Trophoblast cell (in vitro differentiated cells and primary cell): Measurements from ENCODE around the gene VPS16.
A peak's percentile ranks its signal among the peaks of the same experiment; 100 is the strongest.

ENCODE experiments used
- DNase-seq, 2 donors: peaks; one replicate each; pipeline ENCODE4 v3.0.0-alpha.2; 2016
- H2AFZ ChIP-seq: 2 replicates; pipeline ENCODE4 v1.6.1; 2013; ENCODE audit warnings: low read length, moderate library complexity, mild to moderate bottlenecking; ENCODE audit not compliant: insufficient read depth, poor library complexity
- H2AK5ac ChIP-seq: 2 replicates; pipeline ENCODE4 v1.6.1; 2013; ENCODE audit warnings: mild to moderate bottlenecking, low read length
- H2BK120ac ChIP-seq: 2 replicates; pipeline ENCODE4 v1.6.1; 2013; ENCODE audit warnings: low read length, mild to moderate bottlenecking, moderate library complexity; ENCODE audit not compliant: insufficient read depth, poor library complexity
- H2BK12ac ChIP-seq: 2 replicates; pipeline ENCODE4 v1.6.1; 2013; ENCODE audit warnings: mild to moderate bottlenecking, low read length, moderate library complexity
- H2BK5ac ChIP-seq: 2 replicates; pipeline ENCODE4 v1.6.1; 2013; ENCODE audit warnings: low read length, low read depth, moderate library complexity, mild to moderate bottlenecking; ENCODE audit not compliant: poor library complexity
- H3K14ac ChIP-seq: 2 replicates; pipeline ENCODE4 v1.6.1; 2013; ENCODE audit warnings: mild to moderate bottlenecking, low read length
- H3K18ac ChIP-seq: 2 replicates; pipeline ENCODE4 v1.6.1; 2013; ENCODE audit warnings: mild to moderate bottlenecking, low read length
- H3K23ac ChIP-seq: 2 replicates; pipeline ENCODE4 v1.6.1; 2013; ENCODE audit warnings: low read length
- H3K27ac ChIP-seq: 2 replicates; pipeline ENCODE4 v1.5.1; 2013; ENCODE audit warnings: low read depth, mild to moderate bottlenecking, inconsistent platforms, low read length, moderate library complexity
- H3K27me3 ChIP-seq: 2 replicates; pipeline ENCODE4 v1.6.1; 2013; ENCODE audit warnings: inconsistent platforms, mild to moderate bottlenecking, low read length, moderate library complexity; ENCODE audit not compliant: insufficient read depth
- H3K36me3 ChIP-seq, 2 experiments: 1 replicate in 1 of 2; 2 replicates in 1 of 2; pipeline ENCODE4 v1.6.1; 2013; ENCODE audit warnings: low read length in 2 of 2, mild to moderate bottlenecking in 2 of 2, moderate library complexity in 1 of 2; ENCODE audit not compliant: insufficient read depth in 2 of 2, control insufficient read depth in 1 of 2
- H3K4ac ChIP-seq: 2 replicates; pipeline ENCODE4 v1.6.1; 2013; ENCODE audit warnings: low read depth, mild to moderate bottlenecking, low read length, moderate library complexity
- H3K4me1 ChIP-seq, 2 experiments: 1 replicate in 1 of 2; 2 replicates in 1 of 2; pipeline ENCODE4 v1.6.1; 2013; ENCODE audit warnings: low read length in 2 of 2, mild to moderate bottlenecking in 2 of 2, moderate library complexity in 1 of 2; ENCODE audit not compliant: insufficient read depth in 2 of 2, control insufficient read depth in 1 of 2
- H3K4me2 ChIP-seq: 2 replicates; pipeline ENCODE4 v1.6.1; 2013; ENCODE audit warnings: inconsistent platforms, mild to moderate bottlenecking, low read length, moderate library complexity
- H3K4me3 ChIP-seq: 2 replicates; pipeline ENCODE4 v1.5.1; 2013; ENCODE audit warnings: mild to moderate bottlenecking, low read depth, low read length, inconsistent platforms
- H3K79me1 ChIP-seq: one replicate; pipeline ENCODE4 v1.6.1; 2013; ENCODE audit warnings: low read length
- H3K79me2 ChIP-seq: 2 replicates; pipeline ENCODE4 v1.6.1; 2013; ENCODE audit warnings: low read length, mild to moderate bottlenecking; ENCODE audit not compliant: control insufficient read depth, insufficient read depth, poor library complexity
- H3K9ac ChIP-seq: 2 replicates; pipeline ENCODE4 v1.6.1; 2013; ENCODE audit warnings: mild to moderate bottlenecking, low read length
- H3K9me3 ChIP-seq: 2 replicates; pipeline ENCODE4 v1.6.1; 2013; ENCODE audit warnings: low read depth, mild to moderate bottlenecking, control low read depth, inconsistent platforms, low read length; ENCODE audit not compliant: insufficient read depth
- H4K12ac ChIP-seq: 2 replicates; pipeline ENCODE4 v1.6.1; 2013; ENCODE audit warnings: low read depth, mild to moderate bottlenecking, low read length, moderate library complexity
- H4K8ac ChIP-seq: 2 replicates; pipeline ENCODE4 v1.6.1; 2013; ENCODE audit warnings: low read depth, mild to moderate bottlenecking, low read length, moderate library complexity
- H4K91ac ChIP-seq: one replicate; pipeline ENCODE4 v1.6.1; 2013; ENCODE audit warnings: low read depth, mild to moderate bottlenecking, low read length, moderate library complexity
- WGBS: extraction: QIAGEN DNeasy Blood & Tissue Kit; methylation state at CpG from one replicate; pipeline ENCODE4 v1.1.7; 2013; ENCODE audit warnings: missing lambda C conversion rate; ENCODE audit not compliant: insufficient read length, insufficient coverage; ENCODE audit errors: extremely low coverage; 5-methylcytosine and 5-hydroxymethylcytosine counted together

Gene VPS16

GRCh38 chr20:2798814-2799213 lies 41.7 kb upstream of the VPS16 start:
- Histone ChIP-seq H4K91ac (no peak overlapping the region), H2AFZ (no peak overlapping the region), H3K23ac (no peak overlapping the region), H3K27me3 (peaks cover 24% of the 10 kb centered on the region), H3K36me3 (peaks cover 24 to 30% of the 10 kb centered on the region in 2 experiments), H3K4ac (no peak overlapping the region), H3K4me1 (peaks cover 4 to 7% of the 10 kb centered on the region in 2 experiments), H3K18ac (no peak overlapping the region), H2AK5ac (no peak overlapping the region), H3K4me3 (no peak overlapping the region), H3K14ac (no peak overlapping the region), H3K27ac (no peak overlapping the region), H4K12ac (no peak overlapping the region), H2BK5ac (no peak overlapping the region), H2BK12ac (no peak overlapping the region), H3K79me2 (peaks cover 3% of the 10 kb centered on the region), H4K8ac (no peak overlapping the region), H3K9me3 (peaks cover 4% of the 10 kb centered on the region), H2BK120ac (no peak overlapping the region), H3K9ac (no peak overlapping the region), H3K4me2 (no peak overlapping the region), H3K79me1 (no peaks in the 10 kb centered on the region)
- DNase-seq: no peak
- WGBS: no CpG with 5 or more reads among the region's 6 CpGs

GRCh38 chr20:2799271-2799670 lies 41.3 kb upstream of the VPS16 start:
- DNase-seq: no peak
- peaks cover 4% of the 10 kb centered on the region for H3K9me3 ChIP-seq
- H4K12ac ChIP-seq: no peak overlapping the region
- H4K91ac ChIP-seq: no peak overlapping the region
- no peak overlapping the region for H4K8ac ChIP-seq
- H3K27me3 ChIP-seq: peaks cover 26% of the 10 kb centered on the region
- no peak overlapping the region for H3K14ac ChIP-seq
- peak overlapping the region; percentile 66 for H3K4me2 ChIP-seq
- no peak overlapping the region for H2AK5ac ChIP-seq
- H3K36me3 ChIP-seq: peaks cover 24 to 30% of the 10 kb centered on the region in 2 experiments
- H3K18ac ChIP-seq: no peak overlapping the region
- H3K23ac ChIP-seq: no peak overlapping the region
- H3K79me2 ChIP-seq: peaks cover 3% of the 10 kb centered on the region
- H2BK120ac ChIP-seq: no peak overlapping the region
- H2BK5ac ChIP-seq: no peak overlapping the region
- no peak overlapping the region for H3K27ac ChIP-seq
- peaks cover 4 to 7% of the 10 kb centered on the region in 2 experiments for H3K4me1 ChIP-seq
- H3K9ac ChIP-seq: no peak overlapping the region
- H2AFZ ChIP-seq: no peak overlapping the region
- no peak overlapping the region for H2BK12ac ChIP-seq
- no peaks in the 10 kb centered on the region for H3K79me1 ChIP-seq
- no peak overlapping the region for H3K4ac ChIP-seq
- no CpG with 5 or more reads among the region's 9 CpGs for WGBS
- H3K4me3 ChIP-seq: no peak overlapping the region

- Histone ChIP-seq H3K27me3 (peaks cover 33% of the 10 kb centered on the region), H3K4ac (no peak overlapping the region), H3K36me3 (peaks cover 24 to 30% of the 10 kb centered on the region in 2 experiments), H3K27ac (no peak overlapping the region), H3K79me2 (peaks cover 3% of the 10 kb centered on the region), H4K12ac (peak overlapping the region; percentile 20), H2BK12ac (no peak overlapping the region), H2AK5ac (no peak overlapping the region), H3K9ac (peak overlapping the region; percentile 38), H2AFZ (peak overlapping the region; percentile 67), H3K23ac (no peak overlapping the region), H3K18ac (peak overlapping the region; percentile 44), H2BK5ac (no peak overlapping the region), H3K4me3 (peak overlapping the region; percentile 79), H3K4me1 (peaks cover 4 to 8% of the 10 kb centered on the region in 2 experiments), H2BK120ac (no peak overlapping the region), H3K14ac (peak overlapping the region; percentile 67), H3K4me2 (peak overlapping the region; percentile 66), H4K8ac (peak overlapping the region; percentile 44), H3K79me1 (no peaks in the 10 kb centered on the region), H4K91ac (no peak overlapping the region), H3K9me3 (peaks cover 4% of the 10 kb centered on the region)
- no peak for DNase-seq
- no CpG with 5 or more reads among the region's 61 CpGs for WGBS
These were observed 40.6 kb upstream of the VPS16 start for GRCh38 chr20:2799688-2800520.

- Histone ChIP-seq H4K12ac (peak within 1 kb of the TSS; percentile 20), H3K79me1 (no peaks in the 10 kb centered on the region), H2BK120ac (no peak within 1 kb of the TSS), H3K9me3 (peaks cover 4% of the 10 kb centered on the region), H3K27me3 (peaks cover 41% of the 10 kb centered on the region), H3K9ac (peak within 1 kb of the TSS; percentile 38), H2BK12ac (no peak within 1 kb of the TSS), H3K4me1 (peaks cover 4 to 10% of the 10 kb centered on the region in 2 experiments), H2BK5ac (no peak within 1 kb of the TSS), H2AK5ac (no peak within 1 kb of the TSS), H3K79me2 (peaks cover 3% of the 10 kb centered on the region), H4K91ac (no peak within 1 kb of the TSS), H3K4me2 (peak within 1 kb of the TSS; percentile 85), H3K18ac (peak within 1 kb of the TSS; percentile 44), H3K27ac (no peak within 1 kb of the TSS), H3K36me3 (peaks cover 20 to 25% of the 10 kb centered on the region in 2 experiments), H4K8ac (peak within 1 kb of the TSS; percentile 44), H3K14ac (peak within 1 kb of the TSS; percentile 67), H3K23ac (no peak within 1 kb of the TSS), H3K4me3 (peak within 1 kb of the TSS; percentile 79), H3K4ac (no peak within 1 kb of the TSS), H2AFZ (peak within 1 kb of the TSS; percentile 67)
- no CpG with 5 or more reads among the region's 52 CpGs for WGBS
- DNase-seq: no peak
These were observed 39.8 kb upstream of the VPS16 start, which contains the start of gene CPXM1 for GRCh38 chr20:2800521-2801285. Gene CPXM1, minus strand, starts transcription at chr20:2800627. Its CDS starts 55 bp downstream, at chr20:2800572.
